Activated effector memory CD4-positive, alpha-beta T cell treated with Interleukin-2 at 50 U/mL for 16 hours (primary cell): ENCODE data around the gene PKD1L1.

Experiments used
- DNase-seq: peaks from one replicate; pipeline ENCODE4 v3.0.0-alpha.2; 2020

The PKD1L1 gene

GRCh38 chr7:47873762-47874161 is 74.5 kb downstream of the PKD1L1 start:
- no peak for DNase-seq

GRCh38 chr7:47867286-47867685 is 81.0 kb downstream of the PKD1L1 start:
- no peak for DNase-seq

GRCh38 chr7:47866120-47866519 is 82.1 kb downstream of the PKD1L1 start:
- DNase-seq = no peak

- DNase-seq = no peak
Observed at GRCh38 chr7:47852330-47853245, 95.7 kb downstream of the PKD1L1 start.

GRCh38 chr7:47847207-47847606 is 101.1 kb downstream of the PKD1L1 start:
- no peak for DNase-seq

GRCh38 chr7:47846138-47846836 is 102.0 kb downstream of the PKD1L1 start:
- DNase-seq = no peak

GRCh38 chr7:47844311-47844710 is 104.0 kb downstream of the PKD1L1 start:
- no peak for DNase-seq

- no peak for DNase-seq
Observed at GRCh38 chr7:47843291-47843690, 105.0 kb downstream of the PKD1L1 start.

- DNase-seq = no peak
Observed at GRCh38 chr7:47839381-47839780, 108.9 kb downstream of the PKD1L1 start.

- no peak for DNase-seq
Observed at GRCh38 chr7:47837826-47838225, 110.4 kb downstream of the PKD1L1 start.

- no peak for DNase-seq
Observed at GRCh38 chr7:47836503-47837202, 111.6 kb downstream of the PKD1L1 start.

- no peak for DNase-seq
Observed at GRCh38 chr7:47836080-47836479, 112.2 kb downstream of the PKD1L1 start.

- DNase-seq = no peak
Observed at GRCh38 chr7:47833211-47833610, 115.1 kb downstream of the PKD1L1 start.

- DNase-seq = no peak
Observed at GRCh38 chr7:47832105-47832715, 116.1 kb downstream of the PKD1L1 start.

- DNase-seq = no peak
Observed at GRCh38 chr7:47830015-47830414, 118.3 kb downstream of the PKD1L1 start.

GRCh38 chr7:47827871-47828270 is 120.4 kb downstream of the PKD1L1 start:
- no peak for DNase-seq

- no peak for DNase-seq
Observed at GRCh38 chr7:47827351-47827756, 120.9 kb downstream of the PKD1L1 start.

GRCh38 chr7:47826754-47827153 is 121.5 kb downstream of the PKD1L1 start:
- no peak for DNase-seq

GRCh38 chr7:47819607-47819920 is 128.7 kb downstream of the PKD1L1 start:
- no peak for DNase-seq

- no peak for DNase-seq
Observed at GRCh38 chr7:47818796-47819606, 129.3 kb downstream of the PKD1L1 start.

GRCh38 chr7:47817917-47818316 is 130.3 kb downstream of the PKD1L1 start:
- no peak for DNase-seq

- DNase-seq = no peak
Observed at GRCh38 chr7:47816647-47817046, 131.6 kb downstream of the PKD1L1 start.
